ENCODE measurements around the gene CFAP61. TPM values are rescaled to one million over a fixed set of nuclear protein-coding genes. Genes with fewer than 3 reads are reported as not detected.
A peak's percentile ranks its signal among the peaks of the same experiment; 100 is the strongest.

Gene CFAP61
- total RNA-seq, 1 donor from 2014 or later, result not detected

DNA sequence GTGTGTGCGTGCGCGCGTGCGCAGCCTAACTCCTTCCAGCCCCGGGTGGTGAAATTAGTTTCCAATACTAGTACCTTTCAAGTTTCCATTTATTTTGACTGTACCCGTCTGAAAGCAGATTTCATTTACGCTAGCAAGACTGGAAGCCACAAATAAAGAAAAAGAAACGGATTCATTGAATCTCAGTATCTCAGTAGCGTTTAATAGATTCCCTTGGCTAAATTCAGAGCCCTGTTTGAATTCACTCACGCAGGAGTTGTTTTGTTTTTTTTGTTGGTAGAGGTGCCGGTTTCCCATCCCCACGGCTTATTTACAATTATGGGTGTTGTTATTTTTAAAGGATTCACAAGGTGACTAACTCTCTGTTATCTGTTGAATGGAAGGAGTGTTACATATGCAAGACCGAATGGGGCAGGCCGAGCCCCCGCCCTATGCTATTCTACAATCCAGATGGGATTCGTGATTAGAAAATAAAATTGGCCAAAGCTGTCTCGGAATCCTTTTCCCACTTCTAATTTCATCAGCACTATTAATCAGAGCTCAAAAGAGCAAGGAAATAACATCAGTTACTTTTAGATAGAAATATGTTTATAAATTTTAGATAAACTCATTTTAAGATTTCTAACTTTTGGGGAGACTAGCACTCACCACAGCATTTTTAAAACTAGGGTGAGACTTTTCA is 313.3 kb downstream of the CFAP61 start:
- Histone ChIP-seq H3K4me1 (peaks cover 7 to 11% of the 10 kb centered on the region in 2 donors), H3K27ac (no peak overlapping the region), H3K36me3 (no peaks in the 10 kb centered on the region), H3K27me3 (peaks cover 19% of the 10 kb centered on the region), H3K9me3 (no peaks in the 10 kb centered on the region), H3K4me3 (no peak overlapping the region)
- DNase-seq (ENCODE audit: low spot score in 2 of 2), result no peak
- intact Hi-C loops (cut with DNase I), result loop anchor here (10.0 kb wide), 1 partner anchor 281 kb away; no protein-coding TSS in a partner anchor
- TF ChIP-seq, protein P1, sequence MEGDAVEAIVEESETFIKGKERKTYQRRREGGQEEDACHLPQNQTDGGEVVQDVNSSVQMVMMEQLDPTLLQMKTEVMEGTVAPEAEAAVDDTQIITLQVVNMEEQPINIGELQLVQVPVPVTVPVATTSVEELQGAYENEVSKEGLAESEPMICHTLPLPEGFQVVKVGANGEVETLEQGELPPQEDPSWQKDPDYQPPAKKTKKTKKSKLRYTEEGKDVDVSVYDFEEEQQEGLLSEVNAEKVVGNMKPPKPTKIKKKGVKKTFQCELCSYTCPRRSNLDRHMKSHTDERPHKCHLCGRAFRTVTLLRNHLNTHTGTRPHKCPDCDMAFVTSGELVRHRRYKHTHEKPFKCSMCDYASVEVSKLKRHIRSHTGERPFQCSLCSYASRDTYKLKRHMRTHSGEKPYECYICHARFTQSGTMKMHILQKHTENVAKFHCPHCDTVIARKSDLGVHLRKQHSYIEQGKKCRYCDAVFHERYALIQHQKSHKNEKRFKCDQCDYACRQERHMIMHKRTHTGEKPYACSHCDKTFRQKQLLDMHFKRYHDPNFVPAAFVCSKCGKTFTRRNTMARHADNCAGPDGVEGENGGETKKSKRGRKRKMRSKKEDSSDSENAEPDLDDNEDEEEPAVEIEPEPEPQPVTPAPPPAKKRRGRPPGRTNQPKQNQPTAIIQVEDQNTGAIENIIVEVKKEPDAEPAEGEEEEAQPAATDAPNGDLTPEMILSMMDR (IDR thresholded peaks at IDR 0.05), result no peak

GRCh38 chr20:20366551-20366875 is 314.2 kb downstream of the CFAP61 start:
- Histone ChIP-seq H3K36me3 (no peaks in the 10 kb centered on the region), H3K9me3 (no peaks in the 10 kb centered on the region), H3K4me3 (peak overlapping the region in 1 of 2 donors; percentile 48), H3K27ac (no peak overlapping the region), H3K4me1 (peaks cover 7 to 11% of the 10 kb centered on the region in 2 donors), H3K27me3 (peaks cover 19% of the 10 kb centered on the region)
- intact Hi-C loops (cut with DNase I), result loop anchor here (10.0 kb wide), 1 partner anchor 282 kb away; no protein-coding TSS in a partner anchor
- no peak for DNase-seq (ENCODE audit: low spot score in 2 of 2)
- TF ChIP-seq, protein P1 (IDR thresholded peaks at IDR 0.05), result no peak

DNA sequence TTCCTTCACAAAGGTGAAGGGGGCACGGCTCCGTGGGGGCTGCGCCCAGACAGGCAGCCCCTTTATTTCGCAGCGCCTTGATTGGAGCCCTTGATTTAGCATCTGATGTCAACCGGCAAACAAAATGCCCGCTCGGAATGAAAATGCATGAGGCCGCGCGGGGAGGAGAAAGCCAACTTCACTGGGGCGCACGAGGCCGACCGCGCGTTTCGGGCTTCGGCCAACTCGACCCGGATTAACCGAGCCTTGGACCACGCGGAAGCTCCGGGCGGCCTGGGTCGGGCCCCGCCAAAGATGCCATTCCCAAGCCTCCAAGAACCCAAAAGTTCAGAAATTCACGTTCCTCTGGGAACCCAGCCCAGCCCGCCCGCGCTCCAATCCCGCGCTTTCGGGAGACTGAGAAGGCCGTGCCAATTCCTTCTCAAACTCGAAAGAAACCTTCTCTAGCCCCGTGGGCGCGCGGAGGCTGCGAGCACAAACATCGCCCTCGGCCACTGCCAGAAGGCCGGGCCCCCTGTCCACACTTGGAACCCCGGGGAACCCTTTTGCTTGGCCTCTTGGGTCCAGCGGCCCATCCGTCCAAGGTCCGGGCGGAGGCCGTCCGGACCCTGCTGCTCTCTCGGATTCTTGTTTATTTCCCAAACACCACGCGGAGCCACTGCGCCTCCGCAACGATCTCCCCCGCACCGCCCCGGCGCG is 314.7 kb downstream of the CFAP61 start:
- DNase-seq (ENCODE audit: low spot score in 2 of 2), result no peak
- Histone ChIP-seq H3K4me1 (peaks cover 7 to 11% of the 10 kb centered on the region in 2 donors), H3K9me3 (no peaks in the 10 kb centered on the region), H3K36me3 (no peaks in the 10 kb centered on the region), H3K4me3 (peak overlapping the region; percentile 48 to 52), H3K27ac (no peak overlapping the region), H3K27me3 (peaks cover 19% of the 10 kb centered on the region)
- TF ChIP-seq, protein P1 (IDR thresholded peaks at IDR 0.05), result no peak
- intact Hi-C loops (cut with DNase I), result loop anchor here (10.0 kb wide), 1 partner anchor 282 kb away; no protein-coding TSS in a partner anchor

DNA sequence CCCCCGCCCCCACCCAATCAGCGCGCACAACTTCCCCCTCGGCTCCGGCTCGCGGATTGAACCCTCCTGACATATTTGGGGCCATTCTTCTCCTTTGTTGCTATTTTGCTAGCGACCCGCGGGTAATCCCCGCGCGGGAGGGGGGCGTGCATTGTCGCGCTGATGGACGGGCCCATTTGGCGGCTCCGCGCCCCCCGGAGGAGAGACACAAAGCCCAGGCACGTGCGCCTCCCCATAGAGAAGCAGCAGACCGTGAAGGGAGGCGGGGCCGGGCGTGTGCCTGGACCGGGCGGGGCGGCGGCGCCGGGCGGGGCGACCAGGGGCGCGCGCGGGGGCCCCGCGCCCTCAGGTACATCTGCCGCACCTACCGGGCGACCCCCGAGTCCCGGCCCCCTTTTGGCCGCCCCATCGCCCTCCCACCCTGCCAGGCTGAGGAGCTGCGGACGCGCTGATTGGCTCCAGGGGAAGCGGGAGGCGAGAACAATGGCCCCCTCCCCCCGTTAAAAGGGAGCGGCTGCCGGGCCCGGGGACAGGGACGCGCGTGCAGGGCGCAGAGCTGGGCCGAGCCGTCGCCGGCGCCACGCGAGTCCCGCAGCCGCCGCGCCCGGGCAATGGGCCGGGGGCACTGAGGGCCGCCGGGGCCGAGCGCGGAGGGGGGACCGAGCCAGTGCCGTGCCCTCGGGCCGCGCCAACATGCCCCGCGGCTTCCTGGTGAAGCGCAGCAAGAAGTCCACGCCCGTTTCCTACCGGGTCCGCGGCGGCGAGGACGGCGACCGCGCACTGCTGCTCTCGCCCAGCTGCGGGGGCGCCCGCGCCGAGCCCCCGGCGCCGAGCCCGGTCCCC is 315.5 kb downstream of the CFAP61 start, which contains the start of gene INSM1:
INSM1 (plus strand) TSS at position 530 of the 843 bp plus-strand sequence; CDS start at position 694, 164 bp downstream.
- Histone ChIP-seq H3K9me3 (no peaks in the 10 kb centered on the region), H3K27me3 (peaks cover 19% of the 10 kb centered on the region), H3K4me3 (peak within 1 kb of the TSS; percentile 52 to 55), H3K4me1 (peaks cover 7 to 11% of the 10 kb centered on the region in 2 donors), H3K27ac (no peak within 1 kb of the TSS), H3K36me3 (no peaks in the 10 kb centered on the region)
- DNase-seq (ENCODE audit: low spot score in 2 of 2), result no peak
- TF ChIP-seq, protein P1 (IDR thresholded peaks at IDR 0.05), result no peak
- intact Hi-C loops (cut with DNase I), result loop anchor here (10.0 kb wide), 1 partner anchor 283 kb away; no protein-coding TSS in a partner anchor

Measured in ascending aorta (tissue), 2 donors.